Measurements from ENCODE around the gene USP30.
A peak's percentile ranks its signal among the peaks of the same experiment; 100 is the strongest.
"Not testable (repeated sequence)": the region's sequence is repeated elsewhere in the genome, so short reads cannot be mapped to it uniquely, and the experiment has no call there.

Gene USP30

DNA sequence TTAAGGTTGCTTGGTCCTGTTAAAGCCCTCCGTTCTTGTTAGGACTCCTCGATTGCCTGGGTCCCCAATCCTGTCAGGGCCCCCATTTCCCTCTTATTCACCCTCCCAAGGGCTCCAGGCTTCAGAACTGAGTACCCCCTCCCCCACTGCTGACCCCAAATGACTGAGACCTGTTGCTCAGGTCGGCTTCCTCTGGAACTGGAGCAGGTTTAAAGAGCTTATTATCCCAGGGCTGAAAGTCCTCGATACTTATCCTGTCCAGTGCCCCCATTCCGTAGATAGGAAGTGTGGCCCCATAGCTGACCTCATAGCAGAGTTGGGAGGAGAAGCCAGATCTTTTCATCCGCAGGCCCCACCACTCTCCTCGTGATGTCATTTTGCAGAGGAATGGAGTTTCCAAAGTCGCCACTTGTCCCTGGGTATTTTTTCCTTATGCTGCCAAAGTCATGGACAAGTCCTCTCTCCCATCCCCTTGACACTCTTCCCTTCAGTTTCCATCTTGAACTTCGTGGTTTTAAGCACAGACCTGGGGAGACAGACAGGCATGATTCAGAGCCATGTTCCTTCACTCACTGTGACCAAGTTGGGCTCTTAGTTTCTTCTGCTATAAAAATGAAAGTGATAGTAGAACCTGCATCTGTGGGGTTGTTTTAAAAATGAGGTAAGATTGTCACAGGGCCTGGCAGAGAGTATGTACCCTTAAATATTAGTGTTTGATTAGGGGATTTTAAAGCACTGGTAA is 1.2 kb downstream of the USP30 start:
- no peak for DNase-seq

DNA sequence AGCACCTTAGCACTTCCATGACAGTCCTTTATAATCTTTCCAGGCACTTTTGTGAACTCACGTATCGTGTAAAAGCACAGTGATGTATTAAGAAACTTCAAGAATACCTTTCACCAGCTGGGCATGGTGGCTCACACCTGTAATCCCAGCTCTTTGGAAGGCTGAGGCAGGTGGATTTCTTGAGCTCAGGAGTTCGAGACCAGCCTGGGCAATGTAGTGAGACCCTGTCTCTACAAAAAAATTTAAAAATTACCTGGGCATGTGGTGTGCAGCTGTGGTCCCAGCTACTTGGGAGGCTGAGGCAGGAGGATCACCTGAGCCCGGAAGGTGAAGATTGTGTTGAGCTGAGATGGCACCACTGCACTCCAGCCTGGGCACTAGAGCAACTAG is 1.7 kb downstream of the USP30 start:
- DNase-seq, result not testable (repeated sequence)

DNA sequence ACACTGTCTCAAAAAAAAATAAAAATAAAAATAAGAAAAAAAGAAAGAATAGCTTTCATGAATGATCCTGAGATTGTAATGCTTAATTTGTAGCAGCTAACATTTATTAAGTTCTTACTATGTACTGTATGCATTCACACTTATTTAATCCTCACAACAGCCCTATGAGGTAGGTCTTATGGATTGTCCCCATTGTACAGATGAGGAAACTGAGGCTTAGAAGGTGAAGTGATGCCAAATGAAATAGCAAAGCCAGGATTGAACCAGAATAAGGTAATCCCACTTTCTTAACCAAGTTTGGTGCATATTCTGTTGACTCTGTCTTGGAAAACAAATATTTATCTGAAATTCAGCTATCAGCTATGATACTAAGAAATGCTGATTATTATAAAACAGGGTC is 2.1 kb downstream of the USP30 start:
- no peak for DNase-seq

- DNase-seq, result no peak
Measured at GRCh38 chr12:109056891-109057290, 4.5 kb downstream of the USP30 start.

DNA sequence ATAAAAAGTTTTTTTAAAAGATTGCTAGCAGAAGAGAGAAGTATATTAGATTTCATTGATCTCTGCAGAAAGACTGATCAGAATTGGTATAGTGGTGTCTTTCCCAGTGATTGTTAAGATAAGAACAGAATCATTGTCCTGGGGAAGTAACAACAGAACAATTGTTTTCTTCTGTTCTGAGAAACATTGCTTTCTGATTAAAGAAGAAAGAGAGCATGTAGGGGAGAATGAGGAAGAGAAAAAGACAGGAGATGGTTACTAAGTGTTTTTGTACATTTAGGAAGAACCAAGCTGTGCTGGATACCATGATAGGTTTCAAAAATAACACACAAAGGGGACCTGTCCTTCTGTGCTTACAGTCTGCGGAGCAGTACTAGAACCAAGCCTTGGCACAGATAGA is 5.0 kb downstream of the USP30 start:
- no peak for DNase-seq

DNA sequence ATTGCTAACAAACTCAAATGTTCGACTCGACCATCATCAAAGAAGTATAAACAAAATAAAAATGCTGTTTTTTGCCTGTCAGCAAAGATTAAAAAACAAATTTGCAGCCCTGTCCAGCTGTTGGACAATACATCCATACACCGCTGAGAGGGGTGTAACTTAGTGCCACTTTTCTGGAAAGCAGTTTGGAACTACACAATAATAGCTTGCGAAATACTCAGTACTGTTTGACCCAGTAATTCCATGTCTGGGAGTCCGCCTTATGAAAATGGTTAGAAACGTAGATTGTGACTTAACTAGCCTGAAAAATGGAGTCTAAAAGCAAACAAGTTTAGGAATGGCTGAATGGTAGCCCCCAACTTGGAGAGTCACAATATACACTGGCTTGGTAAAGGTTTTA is 6.4 kb downstream of the USP30 start:
- DNase-seq, result no peak

DNA sequence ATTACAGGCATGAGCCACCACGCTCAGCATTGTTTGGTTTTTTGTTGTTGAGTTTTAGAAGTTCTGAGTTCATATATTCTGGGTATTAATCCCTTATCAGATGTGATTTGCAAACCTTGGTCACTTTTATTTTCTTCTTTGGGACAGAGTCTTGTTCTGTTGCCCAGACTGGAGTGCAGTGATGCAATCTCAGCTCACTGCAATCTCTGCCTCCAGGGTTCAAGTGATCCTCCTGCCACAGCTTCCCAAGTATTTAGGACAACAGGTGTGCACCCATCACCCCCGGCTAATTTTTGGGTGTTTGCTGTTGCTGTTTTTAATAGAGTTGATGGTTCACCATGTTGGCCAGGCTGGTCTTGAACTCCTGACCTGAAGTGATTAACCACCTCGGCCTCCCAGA is 11.8 kb downstream of the USP30 start:
- no peak for DNase-seq

- DNase-seq, result no peak
Measured at GRCh38 chr12:109065154-109065852, 12.9 kb downstream of the USP30 start.

DNA sequence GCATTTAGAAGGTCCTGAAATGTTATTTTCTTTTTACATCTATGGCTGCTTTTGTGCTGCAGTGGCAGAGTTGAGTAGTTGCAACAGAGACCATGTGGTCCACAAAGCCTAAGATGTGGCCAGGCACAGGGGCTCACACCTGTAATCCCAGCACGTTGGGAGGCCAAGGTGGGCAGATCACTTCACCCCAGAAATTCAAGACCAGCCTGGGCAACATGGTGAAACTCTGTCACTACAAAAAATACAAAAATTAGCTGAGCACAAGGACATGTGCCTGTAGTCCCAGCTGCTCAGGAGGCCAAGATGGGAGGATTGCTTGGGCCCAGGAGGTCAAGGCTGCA is 13.4 kb downstream of the USP30 start:
- DNase-seq, result no peak

DNA sequence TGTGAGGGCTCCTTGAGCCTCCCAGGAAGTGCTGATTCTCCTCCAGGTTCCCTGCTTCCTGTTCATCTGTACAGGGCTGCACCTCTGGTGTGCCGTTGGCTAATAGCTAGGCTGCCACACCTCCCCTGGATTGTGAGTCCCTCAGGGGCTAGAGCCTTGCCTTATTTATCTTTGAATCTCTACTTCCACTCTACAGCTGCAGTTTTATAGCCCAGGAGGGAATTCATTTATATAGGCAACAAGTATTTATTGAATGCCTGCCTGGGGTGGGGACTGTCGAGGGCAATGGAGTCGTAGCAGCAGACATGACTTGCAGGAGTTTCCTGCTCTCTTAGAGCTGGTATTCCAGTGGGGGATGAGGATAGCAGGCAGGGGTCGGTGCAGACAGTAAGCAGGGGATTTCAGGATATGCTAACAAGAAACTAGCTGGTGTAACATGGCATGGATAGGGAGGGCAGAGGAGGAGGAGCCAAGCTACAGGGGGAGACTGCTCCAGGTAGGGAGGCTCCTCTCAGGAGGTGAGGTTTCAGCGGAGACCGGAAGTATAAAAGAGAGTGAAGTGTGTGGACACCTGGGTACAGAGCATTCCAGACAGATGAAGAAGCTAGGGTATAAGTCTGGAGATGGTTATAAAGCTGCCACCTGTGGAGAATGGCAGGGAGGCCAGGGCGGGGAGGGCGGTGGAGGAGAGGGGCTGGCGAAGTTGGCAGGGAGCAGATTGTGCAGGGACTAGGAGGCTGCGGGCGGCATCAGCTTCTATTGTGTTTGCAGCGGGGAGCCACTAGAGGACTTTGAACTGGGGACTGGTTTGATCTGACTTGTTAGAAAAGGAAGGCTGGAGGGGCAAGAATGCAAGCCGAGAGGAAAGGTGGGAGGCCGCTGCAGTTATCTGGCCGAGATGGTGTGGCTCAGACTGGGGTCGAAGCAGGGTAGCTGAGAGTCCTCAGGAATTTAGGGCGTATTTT is 17.2 kb downstream of the USP30 start:
- no peak for DNase-seq

GRCh38 chr12:109074866-109075265 is 22.5 kb downstream of the USP30 start:
- no peak for DNase-seq

- no peak for DNase-seq
Measured at GRCh38 chr12:109082751-109083150, 30.4 kb downstream of the USP30 start.

- DNase-seq, result no peak
Measured at GRCh38 chr12:109084425-109084824, 32.0 kb downstream of the USP30 start.

DNA sequence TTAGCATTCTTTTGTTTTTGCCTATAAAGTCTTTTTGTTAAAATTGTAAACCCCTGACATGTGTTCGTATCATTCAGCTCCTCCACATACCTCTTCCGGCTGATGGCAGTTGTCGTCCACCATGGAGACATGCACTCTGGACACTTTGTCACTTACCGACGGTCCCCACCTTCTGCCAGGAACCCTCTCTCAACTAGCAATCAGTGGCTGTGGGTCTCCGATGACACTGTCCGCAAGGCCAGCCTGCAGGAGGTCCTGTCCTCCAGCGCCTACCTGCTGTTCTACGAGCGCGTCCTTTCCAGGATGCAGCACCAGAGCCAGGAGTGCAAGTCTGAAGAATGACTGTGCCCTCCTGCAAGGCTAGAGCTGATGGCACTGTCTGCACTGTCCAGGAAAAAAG is 33.2 kb downstream of the USP30 start:
- no peak for DNase-seq

GRCh38 chr12:109087250-109087649 is 34.9 kb downstream of the USP30 start:
- no peak for DNase-seq

DNA sequence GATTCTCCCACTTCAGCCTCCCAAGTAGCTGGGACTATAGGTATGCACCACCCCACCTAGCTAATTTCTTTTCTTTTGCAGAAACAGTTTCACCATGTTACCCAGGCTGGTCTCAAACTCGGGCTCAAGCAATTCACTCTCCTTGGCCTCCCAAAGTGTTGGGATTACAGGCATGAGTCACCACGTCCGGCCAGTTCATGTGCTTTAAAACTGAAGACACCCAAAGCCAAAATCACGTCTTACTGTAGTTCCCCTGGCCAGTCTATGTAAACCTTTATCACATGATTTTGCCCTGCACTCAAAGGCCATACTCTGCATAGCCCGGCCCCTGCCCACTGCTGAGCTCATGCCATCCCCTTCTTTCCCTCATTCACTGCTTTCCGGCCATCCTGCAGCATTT is 36.4 kb downstream of the USP30 start:
- no peak for DNase-seq

GRCh38 chr12:109089683-109090082 is 37.3 kb downstream of the USP30 start:
- DNase-seq, result no peak

GRCh38 chr12:109092497-109093021 is 40.2 kb downstream of the USP30 start:
- DNase-seq, result no peak

GRCh38 chr12:109093022-109093918 is 40.9 kb downstream of the USP30 start, which contains the start of gene ALKBH2:
ALKBH2 (minus strand) TSS chr12:109093472; CDS start chr12:109092786, 686 bp downstream.
- peak; percentile 96 for DNase-seq

DNA sequence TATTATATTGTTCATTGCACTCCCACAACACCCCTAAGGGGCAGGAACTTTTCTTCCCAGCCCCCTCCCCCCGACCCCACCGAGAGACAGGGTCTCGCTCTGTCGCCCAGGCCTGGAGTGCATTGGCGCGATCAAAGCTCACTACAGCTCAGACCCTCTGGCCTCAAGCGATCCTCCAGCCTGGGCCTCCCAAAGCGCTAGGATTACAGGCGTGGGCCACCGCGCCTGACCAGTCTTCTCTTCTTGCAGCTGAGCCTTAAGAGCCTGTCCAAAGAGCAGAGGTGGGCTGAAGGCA is 44.7 kb downstream of the USP30 start:
- no peak for DNase-seq

GRCh38 chr12:109097435-109098182 is 45.2 kb downstream of the USP30 start, which contains the start of gene UNG:
UNG (plus strand) TSS chr12:109097597; CDS start chr12:109097680, 83 bp downstream.
- DNase-seq, result peak; percentile 98

Measured in NCI-H774 (cell line).